ENCODE results near the gene TUT1.

- TF ChIP-seq CTCF (IDR thresholded peaks at IDR 0.05) (no peak), POLR2A (IDR thresholded peaks at IDR 0.05) (no peak)
These were observed 12.5 kb upstream of the TUT1 start for GRCh38 chr11:62603776-62604299.
